Stimulated activated CD8-positive, alpha-beta memory T cell treated with anti-CD3 and anti-CD28 coated beads, Interleukin-15, amount 100 ng/mL, for 1 hour (primary cell): ENCODE measurements around the gene SETD1A.
"Not testable (repeated sequence)": the region's sequence is repeated elsewhere in the genome, so short reads cannot be mapped to it uniquely, and the experiment has no call there.

Experiments used
- DNase-seq: peaks from one replicate; pipeline ENCODE4 v3.0.0-alpha.2; 2020; ENCODE audit warnings: low read depth

Gene SETD1A

GRCh38 chr16:30998852-30999761 is 41.6 kb downstream of the SETD1A start:
- no peak for DNase-seq

DNA sequence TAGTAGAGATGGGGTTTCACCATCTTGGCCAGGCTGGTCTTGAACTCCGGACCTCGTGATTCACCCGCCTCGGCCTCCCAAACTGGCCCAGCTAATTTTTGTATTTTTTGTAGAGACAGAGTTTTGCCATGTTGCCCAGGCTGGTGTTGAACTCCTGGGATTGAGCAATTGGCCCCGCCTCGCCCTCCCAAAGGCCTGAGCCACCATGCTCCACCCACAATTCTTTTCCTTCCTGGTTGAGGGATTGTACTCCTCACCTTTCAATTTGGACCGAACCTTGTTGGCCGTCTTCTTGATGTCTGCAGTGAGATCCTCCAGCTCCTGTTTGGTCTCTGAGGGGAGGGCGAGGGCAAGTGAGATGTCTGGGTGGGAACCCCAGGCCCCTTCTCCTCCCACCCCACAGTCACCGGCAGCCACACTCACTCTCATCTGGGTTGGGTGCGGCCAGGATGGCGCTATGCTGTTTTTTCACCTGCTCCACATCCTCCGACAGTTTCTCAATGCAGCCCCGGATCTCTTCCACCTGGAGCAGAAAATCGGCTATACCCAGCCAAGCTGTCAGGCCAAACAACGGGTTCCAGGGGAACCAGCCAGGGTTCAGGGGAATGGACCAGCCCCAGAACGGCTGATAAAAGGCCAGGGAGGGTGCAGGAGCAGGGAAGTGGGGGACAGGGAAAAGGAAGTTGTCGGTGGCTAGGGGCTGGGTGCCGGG is 43.3 kb downstream of the SETD1A start:
- DNase-seq: no peak

GRCh38 chr16:31001507-31002249 is 44.1 kb downstream of the SETD1A start:
- no peak for DNase-seq

DNA sequence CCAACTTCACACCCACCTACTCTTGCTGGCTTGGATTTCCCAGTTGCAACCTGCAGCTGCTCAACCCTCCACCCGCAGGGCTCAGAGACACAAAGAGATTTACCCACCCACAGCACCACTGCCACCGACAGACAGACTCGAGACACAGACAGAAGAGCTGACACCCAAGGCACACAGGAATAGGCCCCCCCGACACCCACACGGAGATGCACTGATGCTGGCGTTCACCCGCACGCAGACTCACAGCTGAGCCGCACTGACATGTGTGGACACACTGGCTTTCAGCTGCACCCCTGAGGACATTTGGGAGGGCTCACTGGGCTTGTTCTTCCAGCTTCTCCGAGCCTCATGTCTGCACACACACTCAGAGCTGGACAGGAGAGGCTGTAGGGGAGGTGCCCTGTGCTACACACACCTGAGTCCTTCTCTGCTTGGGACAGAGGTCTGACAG is 44.7 kb downstream of the SETD1A start:
- no peak for DNase-seq

- no peak for DNase-seq
Observed at GRCh38 chr16:31002862-31003341, 45.3 kb downstream of the SETD1A start.

DNA sequence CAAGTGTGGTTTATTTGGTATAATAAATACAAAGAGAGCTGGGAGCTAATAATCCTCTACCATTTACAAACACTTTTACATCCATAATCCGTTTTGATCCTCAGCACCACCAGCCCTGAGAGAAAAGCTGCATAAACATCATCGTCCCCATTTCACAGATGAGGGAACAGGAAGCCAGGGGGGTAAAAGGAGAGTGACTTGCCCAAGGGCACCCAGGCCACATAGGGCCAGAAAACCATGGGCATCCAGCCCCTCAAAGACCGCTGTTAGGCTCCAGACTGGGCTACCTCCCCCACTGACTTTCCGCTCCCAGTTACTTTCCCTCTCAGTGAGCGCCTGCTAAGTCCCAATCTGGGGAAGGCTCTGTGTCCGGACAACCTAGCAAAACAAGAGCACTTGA is 46.2 kb downstream of the SETD1A start:
- no peak for DNase-seq

DNA sequence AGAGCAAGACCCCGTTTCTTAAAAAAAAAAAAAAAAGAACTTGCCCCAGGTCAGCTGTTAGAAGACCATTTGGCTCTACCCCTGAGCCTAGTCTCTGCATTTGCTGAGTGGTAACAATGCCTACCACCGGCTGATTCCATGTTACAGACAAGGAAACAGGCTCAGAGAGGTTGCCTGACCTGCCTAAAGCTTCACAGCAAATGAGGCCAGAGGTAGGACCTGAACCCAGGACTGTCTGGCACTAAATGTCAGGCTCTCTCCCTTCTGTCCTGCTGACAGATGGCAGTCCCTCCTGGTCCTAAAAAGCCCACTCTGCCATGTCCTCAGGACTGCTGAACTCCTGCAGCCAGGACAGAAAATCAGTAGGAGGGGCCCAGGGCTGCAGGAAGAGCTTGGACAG is 47.1 kb downstream of the SETD1A start:
- no peak for DNase-seq

GRCh38 chr16:31005350-31006085 is 48.0 kb downstream of the SETD1A start:
- DNase-seq: no peak

GRCh38 chr16:31006086-31006385 is 48.5 kb downstream of the SETD1A start:
- no peak for DNase-seq

DNA sequence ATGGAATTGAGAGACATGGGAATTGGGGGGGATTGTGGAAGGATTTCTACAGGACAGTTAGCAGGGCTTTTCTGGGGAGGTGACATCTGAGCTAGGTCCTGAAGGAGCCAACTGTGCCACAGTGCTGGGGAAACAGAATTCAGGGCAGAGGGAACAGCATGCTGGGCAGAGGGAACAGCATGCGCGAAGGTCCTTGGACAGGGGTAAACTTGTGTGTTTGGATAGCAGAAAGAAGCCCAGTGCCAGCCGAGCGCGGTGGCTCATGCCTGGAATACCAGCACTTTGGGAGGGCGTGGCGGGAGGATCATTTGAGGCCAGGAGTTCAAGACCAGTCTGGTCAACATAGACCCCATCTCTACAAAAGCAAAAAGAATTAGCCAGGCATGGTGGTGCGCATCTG is 49.0 kb downstream of the SETD1A start:
- DNase-seq: no peak

DNA sequence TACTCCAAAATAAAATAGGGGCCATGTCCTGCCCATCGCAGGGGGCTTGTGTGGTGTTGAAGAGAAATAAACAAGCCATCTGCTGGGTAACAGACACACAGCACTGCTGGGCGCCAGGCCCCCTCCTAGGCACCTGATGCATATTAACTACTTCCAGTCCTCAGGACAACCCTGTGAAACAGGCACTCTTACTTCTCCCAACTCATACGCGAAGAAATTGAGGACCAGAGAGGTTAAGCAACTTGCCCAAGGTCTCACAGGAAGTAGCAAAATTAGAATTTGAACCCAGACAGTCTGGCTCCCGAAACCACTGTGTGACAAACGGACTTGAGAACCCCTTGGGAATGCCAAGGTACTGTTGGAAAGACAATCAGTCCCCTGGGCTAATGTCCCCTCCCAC is 50.1 kb downstream of the SETD1A start:
- DNase-seq: no peak

DNA sequence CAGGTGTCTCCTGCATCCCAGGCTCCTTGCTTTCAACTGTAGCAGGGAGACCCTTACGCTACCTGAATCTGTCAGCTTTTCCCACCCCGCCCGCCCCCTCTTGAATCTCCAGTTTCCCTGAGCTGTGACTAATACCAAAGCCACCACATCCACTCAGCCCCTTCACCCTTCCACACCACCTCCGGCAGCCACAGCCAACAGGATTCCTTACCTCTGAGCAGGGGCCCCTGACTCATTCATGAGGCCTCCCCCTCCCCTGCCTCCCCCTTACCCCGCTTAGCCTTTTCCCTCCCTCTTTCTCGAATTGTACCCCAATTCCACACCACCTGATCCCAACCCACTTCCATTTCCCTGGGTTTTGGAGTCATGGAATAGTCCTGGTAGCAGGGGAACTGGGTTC is 50.6 kb downstream of the SETD1A start:
- no peak for DNase-seq

DNA sequence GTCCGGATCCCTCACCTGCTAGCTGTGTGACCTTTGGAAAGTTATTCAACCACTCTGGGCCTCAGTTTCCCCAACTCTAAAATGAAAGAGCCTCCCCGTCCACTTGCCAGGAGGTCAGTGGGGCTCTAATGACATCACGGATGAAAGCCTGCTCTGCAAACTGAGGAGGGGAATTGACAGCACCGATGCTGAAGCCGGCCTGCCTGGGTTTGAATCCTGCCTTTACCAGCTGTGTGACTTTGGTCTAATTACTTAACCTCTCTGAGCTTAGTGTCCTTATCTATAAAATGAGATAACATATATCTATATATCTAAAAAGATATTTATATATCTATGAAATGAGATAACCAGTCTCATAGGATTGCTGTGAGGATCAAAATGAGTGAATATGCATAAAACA is 51.0 kb downstream of the SETD1A start:
- DNase-seq: no peak

GRCh38 chr16:31009120-31009519 is 51.6 kb downstream of the SETD1A start:
- DNase-seq: no peak

- no peak for DNase-seq
Observed at GRCh38 chr16:31009894-31010584, 52.5 kb downstream of the SETD1A start.

GRCh38 chr16:31010585-31011325 is 53.2 kb downstream of the SETD1A start, which contains the start of gene STX1B:
Gene STX1B (minus strand): TSS chr16:31010638. CDS start chr16:31010396, 242 bp downstream.
- peak; percentile 11 for DNase-seq

- not testable (repeated sequence) for DNase-seq
Observed at GRCh38 chr16:31011815-31012214, 54.3 kb downstream of the SETD1A start.

GRCh38 chr16:31013292-31013691 is 55.7 kb downstream of the SETD1A start:
- not testable (repeated sequence) for DNase-seq

DNA sequence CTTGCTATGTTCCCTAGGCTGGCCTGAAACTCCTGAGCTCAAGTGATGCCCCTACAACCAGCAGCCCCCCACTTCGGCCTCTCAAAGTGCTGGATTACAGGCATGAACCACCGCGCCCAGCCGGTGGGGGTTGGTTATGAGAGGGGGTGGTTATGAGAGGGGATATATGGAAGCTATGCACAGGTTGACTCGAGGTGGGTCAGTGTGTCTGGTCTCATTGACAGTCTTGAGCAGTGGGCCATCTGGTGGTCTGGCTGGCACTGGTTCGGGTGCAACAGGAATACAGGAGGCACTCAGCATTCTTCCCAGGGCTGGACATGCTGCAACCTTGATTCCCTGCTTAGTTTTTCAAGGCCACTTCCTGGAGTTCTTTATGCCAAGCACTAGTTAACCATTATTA is 58.5 kb downstream of the SETD1A start:
- no peak for DNase-seq

GRCh38 chr16:31017756-31018155 is 60.2 kb downstream of the SETD1A start:
- DNase-seq: not testable (repeated sequence)
